ENCODE results near the gene GBGT1.

- TF ChIP-seq TAF1 (IDR thresholded peaks at IDR 0.05; ENCODE audit: borderline replicate concordance, insufficient read depth, low read length), result no peak
- TF ChIP-seq POLR2AphosphoS5 (IDR thresholded peaks at IDR 0.05; ENCODE audit: low read depth, low read length), result no peak
- no peak for TF ChIP-seq REST (IDR thresholded peaks at IDR 0.05; ENCODE audit: insufficient read depth in 1 of 2, low read depth in 2 of 2, low read length in 2 of 2)
- no peak for TF ChIP-seq SIN3A (IDR thresholded peaks at IDR 0.05; ENCODE audit: borderline replicate concordance, insufficient read depth, low read length)
Observed at GRCh38 chr9:133161547-133161950, 2.2 kb downstream of the GBGT1 start.
